GM12891 (cell line): ENCODE data around the gene LCP1.

Experiments
- DNase-seq: peaks from one replicate; pipeline ENCODE4 v3.0.0; 2011; ENCODE audit warnings: low spot score; ENCODE audit not compliant: insufficient read length
- FAIRE-seq: peaks from 2 replicates; lab custom pipeline; 2011; peaks lifted over from hg19 to GRCh38; lab: Jason Lieb, UNC
- PAX5 ChIP-seq: IDR thresholded peaks from 2 replicates; pipeline ENCODE4 v1.6.1; 2011; ENCODE audit warnings: low read length, moderate library complexity, mild to moderate bottlenecking; ENCODE audit not compliant: insufficient read depth, severe bottlenecking
- POLR2A ChIP-seq: IDR thresholded peaks from 2 replicates; pipeline ENCODE4 v1.6.1; 2011; ENCODE audit warnings: low read depth, low read length, control low read depth
- POLR2AphosphoS5 ChIP-seq: IDR thresholded peaks from 2 replicates; pipeline ENCODE4 v1.6.1; 2011; ENCODE audit warnings: low read depth, low read length, control low read depth
- POU2F2 ChIP-seq: IDR thresholded peaks from 2 replicates; pipeline ENCODE4 v1.6.1; 2011; ENCODE audit warnings: low read depth, mild to moderate bottlenecking, control low read depth, low read length, moderate library complexity
- SPI1 ChIP-seq: IDR thresholded peaks from 2 replicates; pipeline ENCODE4 v1.6.1; 2011; ENCODE audit warnings: low read depth, low read length, control low read depth
- TAF1 ChIP-seq: IDR thresholded peaks from 2 replicates; pipeline ENCODE4 v1.6.1; 2011; ENCODE audit warnings: low read depth, low read length, control low read depth

Gene LCP1

GRCh38 chr13:46206143-46206542 lies 24.2 kb upstream of the LCP1 start:
- DNase-seq (no peak), FAIRE-seq (no peak)
- TF ChIP-seq POU2F2: no peak
- TF ChIP-seq SPI1: no peak
- TF ChIP-seq TAF1: no peak
- no peak for TF ChIP-seq PAX5
- no peak for TF ChIP-seq POLR2AphosphoS5
- no peak for TF ChIP-seq POLR2A

DNA sequence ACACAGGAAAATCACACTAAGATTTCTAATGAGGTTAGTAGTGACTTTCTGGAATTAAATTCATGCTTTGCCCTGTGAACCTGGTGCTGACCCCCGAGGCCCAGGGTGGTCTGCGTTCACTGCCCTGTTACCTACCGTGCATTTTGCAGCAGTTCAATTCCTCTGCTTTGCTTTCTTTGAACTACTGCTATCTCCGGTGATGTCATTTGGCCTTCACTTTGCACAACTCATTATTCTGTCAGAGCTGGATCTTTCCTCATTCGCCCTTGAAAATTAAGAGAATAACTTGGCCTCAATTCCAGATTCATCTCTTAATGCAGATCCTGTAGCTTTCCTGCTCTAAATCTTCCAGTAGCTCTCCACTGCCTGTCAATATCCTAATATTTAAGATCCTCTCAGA lies 21.0 kb upstream of the LCP1 start:
- FAIRE-seq: no peak
- TF ChIP-seq TAF1 (no peak), PAX5 (no peak), SPI1 (no peak), POU2F2 (no peak), POLR2AphosphoS5 (no peak), POLR2A (no peak)
- DNase-seq: no peak

DNA sequence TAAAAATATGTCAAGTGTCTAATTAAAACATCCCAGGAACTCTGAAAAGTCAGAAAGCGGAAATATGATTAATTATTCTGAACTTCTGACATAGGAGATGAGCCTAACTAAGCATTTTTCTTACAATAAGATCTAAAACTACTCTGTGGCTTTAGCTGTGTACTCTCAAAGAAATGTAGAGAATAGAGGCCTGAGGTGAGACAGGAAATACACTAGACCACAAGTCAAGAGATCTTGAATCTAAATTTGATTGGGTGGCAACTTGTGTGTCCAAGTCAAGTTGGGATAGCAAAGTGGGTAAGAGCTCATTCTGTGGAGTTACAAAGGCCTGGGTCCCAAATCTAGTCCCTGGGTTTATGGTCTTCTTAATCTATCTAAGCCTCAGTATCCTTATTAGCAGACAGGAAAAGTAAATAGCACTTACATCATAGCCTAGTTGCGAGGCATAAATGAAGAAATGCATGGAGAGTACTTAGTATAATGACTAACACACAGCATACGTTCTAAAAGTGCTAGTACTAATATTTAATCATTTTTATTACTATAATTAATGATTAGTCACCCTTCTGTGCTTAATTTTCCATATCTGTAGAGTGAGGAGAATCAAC lies 20.3 kb upstream of the LCP1 start:
- FAIRE-seq (peak; percentile 56), DNase-seq (no peak)
- no peak for TF ChIP-seq TAF1
- TF ChIP-seq POLR2A: no peak

DNA sequence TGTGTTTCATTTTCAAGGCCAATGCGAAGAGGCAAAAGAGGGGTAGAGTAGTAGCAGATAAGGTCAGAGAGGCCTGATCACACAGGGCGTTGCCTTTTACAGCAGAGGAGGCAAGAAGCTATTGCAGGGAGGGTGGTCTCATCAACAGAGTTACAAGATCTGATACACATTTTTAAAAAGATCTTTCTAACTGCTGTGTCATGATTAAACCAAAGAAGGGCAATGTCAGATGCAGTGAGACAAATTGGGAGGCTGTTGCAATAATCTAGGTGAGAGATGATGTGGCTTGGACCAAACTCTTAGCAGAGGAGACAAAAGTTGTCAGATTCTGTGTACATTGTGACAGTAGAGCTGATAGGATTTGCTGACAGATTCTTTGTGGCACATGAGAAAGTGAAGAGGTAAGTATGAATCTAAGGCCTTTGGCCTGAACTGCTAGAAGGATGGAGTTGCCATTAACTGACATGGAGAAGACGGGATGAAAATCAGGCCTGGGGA lies 16.8 kb upstream of the LCP1 start:
- DNase-seq: no peak
- TF ChIP-seq TAF1 (no peak), POU2F2 (no peak), POLR2A (no peak), PAX5 (no peak), POLR2AphosphoS5 (no peak), SPI1 (no peak)
- FAIRE-seq: peak; percentile 28

DNA sequence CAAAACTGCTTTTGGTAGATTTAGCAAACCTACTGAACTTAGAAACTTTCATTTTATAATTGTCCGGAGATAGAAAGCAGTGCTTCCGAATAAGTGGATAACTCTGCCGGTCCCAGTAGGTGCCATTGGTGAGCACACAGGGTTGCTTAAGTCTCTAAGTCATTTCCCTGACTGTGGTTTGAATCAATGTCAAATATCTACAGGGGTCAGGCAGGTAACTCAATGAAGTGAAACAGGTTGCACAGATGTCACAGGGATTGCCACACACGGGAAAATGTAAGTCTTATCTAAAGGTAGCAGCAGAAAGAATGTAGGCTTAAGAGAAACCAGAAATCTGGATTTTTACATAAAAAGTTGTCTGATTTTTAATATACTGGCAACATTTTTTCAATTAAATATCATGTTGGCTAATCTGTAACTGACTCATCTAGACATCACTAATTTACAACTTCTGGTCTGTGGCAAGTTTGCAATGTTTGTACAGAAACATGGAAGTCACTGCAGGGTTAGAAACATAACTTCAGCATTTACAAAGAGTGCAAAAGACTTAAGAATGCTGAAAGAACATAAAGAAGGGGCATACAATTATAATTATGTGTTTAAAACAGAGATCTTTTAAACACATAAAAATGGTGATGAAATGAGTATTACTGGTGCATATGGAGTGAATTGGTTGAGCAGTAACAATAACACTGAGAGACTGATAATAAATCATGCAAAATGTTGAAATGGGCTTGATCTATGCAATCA lies 15.5 kb upstream of the LCP1 start:
- no peak for FAIRE-seq
- no peak for DNase-seq
- TF ChIP-seq PAX5: no peak
- TF ChIP-seq SPI1: no peak
- no peak for TF ChIP-seq POLR2AphosphoS5
- TF ChIP-seq POU2F2: no peak
- no peak for TF ChIP-seq TAF1
- TF ChIP-seq POLR2A: no peak

- DNase-seq: no peak
- FAIRE-seq: no peak
- TF ChIP-seq POU2F2 (no peak), TAF1 (no peak), SPI1 (no peak), POLR2AphosphoS5 (no peak), PAX5 (no peak), POLR2A (no peak)
Measured at GRCh38 chr13:46195016-46195415, 13.0 kb upstream of the LCP1 start.

- FAIRE-seq: no peak
- no peak for TF ChIP-seq PAX5
- TF ChIP-seq POLR2A: no peak
- no peak for DNase-seq
Measured at GRCh38 chr13:46192412-46192811, 10.4 kb upstream of the LCP1 start.

- DNase-seq: no peak
- no peak for TF ChIP-seq TAF1
- no peak for TF ChIP-seq POU2F2
- TF ChIP-seq PAX5: no peak
- TF ChIP-seq POLR2A: no peak
- no peak for TF ChIP-seq SPI1
- no peak for TF ChIP-seq POLR2AphosphoS5
- FAIRE-seq: no peak
Measured at GRCh38 chr13:46185634-46186033, 3.7 kb upstream of the LCP1 start.

DNA sequence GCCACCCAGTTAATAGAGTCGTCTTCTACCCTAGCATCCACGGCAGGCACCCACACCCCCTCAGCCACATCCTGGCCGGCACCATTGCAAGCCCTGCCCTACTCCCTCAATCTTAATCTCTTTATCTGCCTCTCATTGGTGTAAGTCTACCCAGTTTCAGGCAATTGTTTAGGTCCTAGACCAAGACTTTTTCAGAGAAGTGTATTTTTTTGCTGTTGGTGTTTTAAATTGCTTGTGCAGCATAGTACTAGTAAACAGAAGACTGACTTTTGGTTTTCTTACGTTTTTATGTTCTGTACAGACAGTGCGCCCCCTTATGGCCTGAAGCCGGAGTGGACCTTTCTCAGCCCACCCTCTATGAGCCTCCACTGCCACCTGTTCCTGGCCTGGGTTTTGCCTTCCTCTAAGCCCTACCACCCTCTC lies 2.3 kb upstream of the LCP1 start:
- TF ChIP-seq SPI1: no peak
- no peak for TF ChIP-seq POLR2A
- TF ChIP-seq POU2F2: no peak
- TF ChIP-seq POLR2AphosphoS5: no peak
- no peak for TF ChIP-seq PAX5
- no peak for TF ChIP-seq TAF1
- no peak for DNase-seq
- FAIRE-seq: peak; percentile 92
